NCI-H1092 (cell line): ENCODE data around the gene NRXN3.
"Not testable (repeated sequence)": the region's sequence is repeated elsewhere in the genome, so short reads cannot be mapped to it uniquely, and the experiment has no call there.

Source experiments
- DNase-seq: peaks from one replicate; lab custom pipeline; 2025; lab: John Stamatoyannopoulos, UW

Gene NRXN3

DNA sequence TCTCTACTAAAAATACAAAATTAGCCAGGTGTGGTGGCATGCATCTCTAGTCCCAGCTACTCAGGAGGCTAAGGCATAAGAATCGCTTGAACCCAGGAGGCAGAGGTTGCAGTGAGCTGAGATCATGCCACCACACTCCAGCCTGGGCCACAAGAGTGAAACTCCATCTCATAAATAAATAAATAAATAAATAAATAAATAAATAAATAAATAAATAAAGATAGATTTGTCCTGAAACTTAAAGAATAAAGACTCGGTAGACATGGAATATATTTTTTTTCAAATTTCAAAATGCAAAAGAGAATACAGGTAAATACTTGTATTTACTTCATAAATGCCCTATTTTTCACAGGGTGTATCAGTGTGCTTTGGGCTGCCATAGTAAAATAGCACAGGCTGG, 317.4 kb downstream of the NRXN3 start:
- not testable (repeated sequence) for DNase-seq

DNA sequence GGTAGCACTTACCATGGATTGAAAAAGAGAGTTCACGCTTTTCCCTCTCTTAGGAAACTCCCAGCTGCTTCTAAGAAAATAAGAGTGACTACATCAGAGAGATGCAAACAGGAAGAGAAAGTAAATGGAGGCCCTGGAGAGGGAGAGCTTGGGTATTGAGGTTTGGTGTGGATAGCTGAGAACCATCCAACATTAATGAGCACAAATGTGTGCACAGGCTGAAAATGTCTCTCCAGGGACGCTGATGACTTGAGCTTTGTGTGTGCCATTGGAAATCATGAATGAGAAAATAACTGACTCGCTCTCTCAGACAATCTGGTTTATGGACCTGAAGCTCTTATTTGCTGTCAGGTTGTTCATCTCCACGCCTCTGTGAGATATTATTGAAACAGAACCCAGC, 318.8 kb downstream of the NRXN3 start:
- DNase-seq: peak; percentile 85

DNA sequence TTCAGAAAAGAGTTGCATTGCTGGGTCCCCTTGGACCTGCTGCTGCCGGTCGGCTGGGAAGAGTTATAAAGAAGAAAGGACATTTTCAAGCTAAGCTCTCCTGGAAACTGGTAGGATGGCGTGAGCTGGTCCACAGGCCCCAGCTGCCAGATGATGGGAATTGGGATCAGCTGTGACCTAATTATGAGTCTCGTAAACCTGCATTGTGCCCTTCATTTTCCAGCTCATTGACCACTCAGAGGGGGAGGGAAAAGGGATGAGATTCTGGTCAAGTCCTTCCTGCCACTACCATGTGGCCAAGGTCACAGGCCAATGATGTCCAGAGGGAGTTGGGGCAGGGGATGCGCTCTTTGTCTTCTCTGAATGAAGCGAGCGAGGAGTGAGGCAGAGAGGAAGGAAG, 320.9 kb downstream of the NRXN3 start:
- DNase-seq: no peak

DNA sequence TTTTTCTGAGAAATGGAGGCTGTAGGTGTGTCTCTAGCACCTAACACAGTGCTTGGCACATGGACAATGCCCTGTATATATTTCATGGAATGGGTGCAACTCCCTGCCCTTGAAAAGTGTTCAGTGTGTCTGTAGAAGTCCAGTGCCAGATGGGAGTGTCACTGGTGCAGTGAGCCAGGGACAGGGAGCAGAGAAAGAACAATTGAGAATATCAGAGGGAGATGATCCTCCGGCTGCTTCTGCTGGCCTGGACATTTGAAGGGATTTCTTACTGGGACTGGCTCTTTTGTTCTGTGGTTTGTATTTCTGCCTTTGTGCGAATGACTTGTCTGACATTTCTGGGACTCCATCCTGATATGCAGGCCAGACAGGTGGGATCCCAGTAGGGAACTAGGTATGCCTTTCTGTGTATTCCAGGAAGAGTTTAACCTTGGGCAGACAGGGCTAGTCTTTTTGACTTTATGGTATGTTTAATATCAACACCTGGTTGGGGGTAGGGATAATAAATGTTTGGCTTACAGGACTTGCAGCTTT, 328.0 kb downstream of the NRXN3 start:
- DNase-seq: no peak

DNA sequence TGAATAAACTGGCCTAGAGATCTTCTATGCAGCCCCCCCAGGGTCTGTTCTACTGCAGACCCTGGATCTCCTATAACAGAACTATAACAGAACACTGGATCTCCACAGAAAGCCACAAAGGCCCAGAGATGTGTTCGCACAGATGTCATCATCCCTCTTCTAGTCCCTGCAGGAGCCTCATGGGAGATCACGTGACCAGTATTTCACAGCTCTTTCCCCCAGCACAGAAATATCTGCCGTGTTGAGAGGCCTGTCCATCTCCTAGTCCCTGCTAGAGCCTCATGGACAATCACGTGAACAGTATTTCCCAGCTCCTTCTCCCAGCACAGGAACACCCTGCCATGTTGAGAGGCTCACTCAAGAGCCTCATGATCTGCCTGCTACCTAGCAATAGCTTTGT, 331.7 kb downstream of the NRXN3 start:
- no peak for DNase-seq

DNA sequence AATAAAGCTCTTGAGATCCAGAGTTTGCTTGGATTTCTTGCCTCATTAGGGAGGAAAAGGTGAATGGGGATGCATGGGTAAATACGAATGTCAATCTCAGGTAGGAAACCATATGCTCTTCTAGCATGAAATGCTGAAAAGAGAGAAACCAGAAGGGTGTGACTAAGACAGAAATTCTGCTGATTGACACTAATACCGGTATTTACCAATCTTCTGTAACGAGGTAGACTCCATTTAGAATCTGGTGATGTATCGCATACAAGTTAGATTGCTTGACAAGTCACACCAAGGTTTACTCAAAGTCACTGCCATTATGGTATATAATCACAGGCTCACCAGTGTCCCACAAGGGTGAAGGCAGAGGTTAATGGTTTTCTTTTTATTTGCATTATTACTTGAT, 337.9 kb downstream of the NRXN3 start:
- DNase-seq: no peak

DNA sequence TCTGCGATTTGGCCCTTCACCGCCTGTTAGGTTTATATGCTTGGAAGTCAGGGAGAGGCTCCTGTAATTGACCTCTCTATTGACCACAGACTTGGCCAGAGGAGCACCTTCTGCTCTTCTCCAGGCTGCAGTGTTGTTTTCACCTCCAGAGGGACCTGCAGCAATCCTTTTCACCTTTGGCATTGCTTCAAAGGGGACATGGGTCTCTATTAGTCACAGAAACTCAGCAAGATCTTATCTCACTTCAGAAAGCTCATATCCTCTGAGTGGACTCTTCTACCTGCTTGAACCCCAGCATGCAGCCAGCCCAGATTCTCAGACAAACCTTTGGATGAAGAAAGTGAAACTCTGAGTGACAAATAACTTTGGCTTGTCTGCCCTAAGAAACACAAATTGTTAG, 339.3 kb downstream of the NRXN3 start:
- no peak for DNase-seq

DNA sequence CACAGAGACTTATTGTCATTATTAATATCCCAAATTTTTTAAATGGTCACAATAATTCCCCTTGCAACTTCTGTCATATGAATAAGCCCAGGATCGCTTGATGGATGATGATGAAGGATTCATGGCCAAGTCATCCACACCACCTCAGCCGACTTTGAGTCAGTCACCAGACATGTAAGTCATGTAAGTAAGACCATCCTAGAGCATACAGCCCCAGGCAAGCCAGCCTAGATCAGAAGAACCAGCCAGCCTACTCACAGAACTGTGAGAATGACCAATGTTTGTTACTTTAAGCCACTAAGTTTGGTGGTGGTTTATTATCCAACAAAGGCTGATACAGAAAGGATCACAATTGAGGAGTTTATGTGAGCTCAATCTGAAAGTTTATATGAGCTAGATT, 341.8 kb downstream of the NRXN3 start:
- no peak for DNase-seq

DNA sequence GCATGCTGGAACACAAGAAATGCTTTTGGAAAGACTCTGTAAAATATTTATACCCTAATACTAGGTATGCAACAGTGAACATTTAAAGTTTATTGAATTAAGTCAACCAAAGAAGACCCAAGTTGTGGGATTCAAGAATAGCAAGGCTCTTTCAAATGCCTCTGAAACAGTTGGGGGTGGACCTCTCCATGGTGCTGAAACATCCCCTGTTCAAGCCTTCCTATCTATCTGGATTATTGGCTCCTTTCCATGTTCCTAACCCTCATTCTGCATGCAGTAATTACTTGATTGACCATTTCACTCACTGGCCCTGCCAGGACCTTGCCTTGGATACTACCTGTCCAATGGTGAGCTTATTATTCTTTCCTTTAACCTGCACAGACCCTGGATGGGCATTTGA, 349.7 kb downstream of the NRXN3 start:
- DNase-seq: no peak

DNA sequence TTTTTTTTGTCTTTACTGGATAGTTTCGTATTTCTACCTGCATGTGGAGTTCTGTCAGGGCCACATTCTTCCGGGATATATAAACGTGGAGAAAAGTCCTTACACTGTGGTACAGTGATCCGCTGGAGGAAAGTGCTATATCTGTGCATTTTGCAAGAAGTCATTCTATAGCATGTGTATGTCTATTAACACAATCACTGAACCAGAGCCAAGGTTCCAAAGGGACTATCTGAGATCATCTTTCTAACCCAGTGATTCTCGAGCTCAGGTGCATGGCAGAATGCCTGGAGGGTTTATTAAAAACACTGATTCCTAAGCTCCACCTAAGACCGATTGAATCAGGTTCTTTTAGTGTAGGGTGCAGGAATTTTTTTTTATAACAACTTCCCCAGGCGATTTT, 354.0 kb downstream of the NRXN3 start:
- no peak for DNase-seq

DNA sequence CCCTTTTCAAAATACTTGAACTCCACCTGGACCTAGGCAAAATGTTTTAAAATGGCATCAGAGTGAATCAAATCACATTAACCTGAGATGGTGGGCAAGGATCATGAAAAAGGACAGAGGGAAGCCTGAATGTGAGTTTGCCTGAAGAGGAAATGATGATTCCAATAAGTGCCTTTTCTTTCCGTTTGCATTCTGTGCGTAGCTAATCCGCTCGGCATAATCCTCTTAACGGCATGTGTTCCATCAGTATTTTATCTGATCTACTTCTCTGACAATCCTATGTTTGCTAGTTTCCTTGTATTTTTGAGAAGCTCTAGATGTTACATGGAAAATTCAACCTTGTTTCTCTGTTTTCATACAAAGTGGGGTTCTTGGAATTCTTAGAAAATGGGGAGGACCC, 354.6 kb downstream of the NRXN3 start:
- DNase-seq: no peak

DNA sequence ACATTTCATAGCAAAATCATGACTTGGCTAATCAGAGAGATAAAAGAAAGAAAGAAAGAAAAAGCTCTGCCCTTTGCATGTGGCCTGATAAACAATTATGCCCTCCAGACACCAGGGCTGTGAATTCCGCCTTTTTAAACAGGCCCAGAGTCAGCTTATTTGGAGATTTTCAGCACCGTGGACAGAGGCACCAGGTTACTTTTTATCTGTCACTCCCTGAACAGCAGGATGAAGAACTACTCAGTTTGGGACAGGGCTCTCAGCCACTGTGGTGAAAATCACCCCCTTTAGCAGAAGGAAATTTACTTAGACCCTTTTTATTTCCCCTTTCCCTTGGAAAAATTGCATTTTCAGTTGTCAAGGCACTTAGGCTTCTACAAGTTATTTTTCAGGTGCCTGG, 359.9 kb downstream of the NRXN3 start:
- DNase-seq: no peak

DNA sequence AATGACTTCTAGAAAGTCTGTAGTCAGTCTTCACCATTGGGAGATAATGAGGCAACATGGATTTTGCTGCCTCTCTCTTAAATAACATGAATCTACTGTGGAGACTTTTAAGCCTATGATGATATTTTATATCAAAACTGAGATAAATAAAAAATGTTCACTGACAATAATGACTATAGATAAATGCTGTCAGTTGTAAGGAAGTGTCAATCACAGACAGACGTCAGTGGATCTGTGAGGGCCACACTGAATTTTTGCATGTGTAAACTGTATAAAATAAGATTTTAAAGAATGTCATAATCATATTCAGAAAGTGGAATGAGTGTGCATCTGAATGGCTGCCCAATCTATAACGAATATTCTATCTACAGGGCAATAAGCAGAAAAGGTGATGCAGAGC, 364.0 kb downstream of the NRXN3 start:
- DNase-seq: no peak

DNA sequence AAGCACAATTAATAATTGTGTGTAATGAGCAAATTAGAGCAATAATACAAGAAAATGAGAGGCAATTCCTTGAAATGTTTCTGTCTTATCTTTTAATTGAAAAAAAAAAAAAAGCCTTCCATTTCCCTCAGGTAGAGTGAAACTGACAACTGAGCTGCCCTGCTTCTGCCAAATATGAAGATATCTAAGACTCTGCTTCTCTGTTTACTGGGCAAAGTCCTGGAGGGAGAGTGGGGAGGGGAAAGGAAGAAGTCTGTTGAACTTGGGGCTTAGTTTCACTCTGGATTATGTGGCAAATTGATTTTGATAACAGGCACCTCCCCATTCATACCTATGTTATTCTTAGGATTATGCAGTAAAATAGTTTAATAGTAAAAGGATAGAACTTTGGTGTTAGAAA, 364.9 kb downstream of the NRXN3 start:
- no peak for DNase-seq

DNA sequence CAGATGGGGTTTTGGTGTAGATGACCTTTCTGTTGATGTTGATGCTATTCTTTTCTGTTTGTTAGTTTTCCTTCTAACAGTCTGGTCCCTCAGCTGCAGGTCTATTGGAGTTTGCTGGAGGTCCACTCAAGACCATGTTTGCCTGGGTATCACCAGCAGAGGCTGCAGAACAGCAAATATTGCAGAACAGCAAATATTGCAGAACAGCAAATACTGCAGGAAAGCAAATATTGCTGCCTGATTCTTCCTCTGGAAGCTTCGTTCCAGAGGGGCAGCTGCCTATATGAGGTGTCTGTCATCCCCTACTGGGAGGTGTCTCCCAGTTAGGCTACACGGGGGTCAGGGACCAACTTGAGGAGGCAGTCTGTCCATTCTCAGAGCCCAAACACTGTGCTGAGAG, 371.6 kb downstream of the NRXN3 start:
- not testable (repeated sequence) for DNase-seq

DNA sequence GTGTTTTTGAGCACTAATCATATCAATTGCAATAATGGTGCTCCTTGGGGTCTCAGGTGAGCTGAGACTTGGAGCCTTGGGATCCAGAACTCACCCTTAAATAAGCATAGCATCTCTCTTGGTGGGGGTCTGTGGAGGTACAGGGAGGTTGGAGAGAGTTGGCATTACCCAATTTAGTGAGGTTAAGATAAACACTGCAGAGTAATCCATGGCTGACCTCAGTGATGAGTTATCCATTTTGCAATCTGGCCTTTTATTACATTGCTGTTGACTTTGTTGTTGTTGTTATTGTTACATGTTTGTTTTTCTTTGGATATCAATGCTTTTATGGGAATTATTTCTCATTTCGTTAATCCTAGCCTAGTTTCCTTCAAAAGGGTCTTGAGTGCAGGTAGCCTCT, 373.3 kb downstream of the NRXN3 start:
- no peak for DNase-seq

DNA sequence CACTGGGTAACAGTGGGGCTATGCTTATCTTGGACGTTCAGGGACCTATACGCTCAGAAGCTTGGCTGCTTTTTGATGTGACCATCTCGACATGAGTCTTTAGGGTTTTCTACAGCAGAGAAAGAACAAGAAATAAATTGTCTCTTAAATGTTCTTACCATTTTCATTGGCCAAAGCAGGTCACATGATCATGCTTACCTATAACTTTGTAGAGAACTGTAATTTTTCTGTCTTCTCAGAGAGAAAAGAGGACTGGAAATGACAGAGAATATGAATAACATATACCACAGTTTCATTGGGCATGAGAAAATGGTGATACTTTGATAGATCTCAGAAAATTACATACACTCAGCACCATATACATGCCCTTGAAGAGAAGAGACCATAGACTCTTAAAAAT, 390.9 kb downstream of the NRXN3 start:
- DNase-seq: no peak

DNA sequence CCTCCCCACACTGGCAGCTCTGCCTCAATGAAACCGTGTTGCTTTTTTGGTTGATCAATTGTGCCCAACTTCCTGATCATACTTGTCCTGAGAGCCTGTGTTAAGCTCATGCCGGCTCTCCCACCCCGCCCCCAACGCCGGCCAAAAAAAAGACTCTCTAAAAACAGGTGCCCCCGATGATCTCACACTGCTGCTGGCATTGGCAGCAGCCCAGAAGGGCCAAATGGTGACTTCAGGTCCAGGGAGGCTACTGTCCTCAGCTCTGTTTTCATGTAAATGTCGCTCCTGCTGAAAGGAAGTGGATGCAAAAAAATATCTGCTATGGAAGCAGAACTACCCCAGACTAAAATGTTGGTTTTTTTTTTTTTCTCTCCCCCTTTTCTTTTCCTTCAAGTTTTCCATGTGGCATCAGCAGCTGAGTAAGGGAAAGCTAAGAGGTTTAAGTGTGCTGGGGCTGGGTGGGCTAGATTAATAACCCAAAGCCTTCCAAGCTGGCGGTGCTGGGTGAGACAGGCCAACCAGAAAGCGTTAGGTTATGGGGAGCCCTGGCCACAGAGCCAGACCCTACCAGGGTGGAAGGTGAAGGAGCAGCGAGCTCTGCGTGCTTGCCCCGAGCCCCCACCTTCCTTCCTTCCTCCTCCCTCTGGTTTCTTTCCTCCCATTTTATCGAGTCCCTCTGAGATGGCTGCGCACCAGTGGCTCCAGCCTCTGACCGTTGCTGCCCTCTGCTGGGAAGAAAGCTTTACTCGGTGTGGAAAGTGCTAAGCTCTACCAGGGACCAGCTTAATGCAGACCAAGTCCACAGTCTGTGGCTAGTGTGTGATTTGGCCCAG, 396.1 kb downstream of the NRXN3 start:
- DNase-seq: peak; percentile 91

DNA sequence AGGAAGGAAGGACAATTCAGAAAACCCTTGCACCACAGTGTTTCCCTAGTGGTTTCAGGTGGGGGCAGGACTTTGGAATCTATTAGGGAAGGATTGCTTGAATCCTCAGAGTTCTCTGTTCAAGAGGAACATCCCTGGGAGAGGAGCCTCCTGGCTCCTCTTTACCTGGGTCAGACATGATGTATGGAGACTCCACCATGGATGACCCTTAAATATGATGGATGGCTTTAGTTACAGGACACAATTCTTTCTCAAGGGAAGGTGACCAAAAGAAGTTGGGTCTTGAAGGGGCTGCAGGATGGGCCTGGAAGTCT, 396.6 kb downstream of the NRXN3 start:
- no peak for DNase-seq

DNA sequence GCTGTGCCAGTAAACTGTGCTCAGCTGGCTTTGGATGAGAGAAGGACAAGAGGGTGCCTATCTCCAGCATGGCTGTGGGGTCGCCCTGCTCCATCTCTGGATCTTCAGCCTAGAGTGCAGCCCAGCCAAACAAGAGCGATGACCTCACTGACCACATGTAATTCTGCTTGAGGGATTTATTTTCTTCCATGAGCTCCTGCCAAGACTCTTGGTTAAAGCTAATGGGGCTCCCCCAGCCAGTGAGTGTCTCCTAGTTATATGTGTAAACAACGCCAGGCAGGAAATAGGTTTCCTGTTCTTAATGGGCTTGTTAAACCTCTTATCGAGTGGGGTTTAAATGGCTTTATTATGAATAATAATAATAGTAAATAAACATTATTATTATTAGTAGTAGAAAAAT, 397.2 kb downstream of the NRXN3 start:
- DNase-seq: peak; percentile 13

DNA sequence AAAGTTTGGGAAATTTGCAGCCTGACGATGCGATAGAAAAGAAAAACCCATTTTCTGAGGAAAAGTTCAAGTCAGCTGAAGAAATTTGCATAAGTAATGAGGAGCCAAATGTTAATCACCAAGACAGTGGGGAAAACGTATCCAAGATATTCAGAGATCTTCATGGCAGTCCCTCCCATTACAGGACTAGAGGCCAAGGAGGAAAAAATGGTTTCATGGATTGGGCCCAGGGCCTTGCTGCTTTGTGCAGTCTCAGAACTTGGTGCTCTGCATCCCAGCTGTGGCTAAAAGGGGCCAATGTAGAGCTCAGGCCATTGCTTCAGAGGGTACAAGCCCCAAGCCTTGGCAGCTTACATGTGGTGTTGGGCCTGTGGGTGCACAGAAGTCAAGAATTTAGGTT, 403.6 kb downstream of the NRXN3 start:
- not testable (repeated sequence) for DNase-seq

DNA sequence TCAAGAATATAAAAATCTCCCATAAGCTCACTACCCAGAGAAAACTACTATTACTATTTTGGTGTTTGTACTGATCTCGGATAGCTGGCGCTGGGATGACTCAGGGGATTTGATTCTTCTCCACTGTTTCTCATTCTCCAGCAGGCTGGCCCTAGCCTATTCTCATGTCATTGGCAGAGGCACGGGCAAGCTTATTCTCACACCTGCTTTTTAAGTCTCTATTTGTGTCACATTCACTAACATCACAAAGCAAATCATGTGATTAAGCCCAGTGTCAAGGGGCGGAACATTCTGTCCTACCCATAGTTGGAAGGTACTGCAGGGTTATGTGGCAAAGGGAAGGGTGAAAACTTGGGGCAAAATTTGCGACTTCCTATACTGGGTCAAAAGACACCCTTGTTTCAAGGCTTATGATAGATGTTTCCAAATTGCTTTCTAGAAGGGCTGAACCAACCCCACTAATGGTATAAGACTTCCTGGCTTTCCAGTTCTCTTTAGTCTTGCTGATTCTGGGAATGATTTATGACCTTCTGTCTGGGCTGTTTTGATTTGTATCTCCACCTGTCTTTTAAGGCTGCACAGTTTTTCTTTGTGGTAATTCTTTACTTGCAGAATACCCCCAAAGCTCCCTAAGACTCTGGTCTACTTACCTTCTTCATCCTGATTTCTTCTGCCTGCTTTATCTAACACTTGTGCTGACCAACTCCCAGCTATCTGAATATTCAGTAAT, 406.4 kb downstream of the NRXN3 start:
- DNase-seq: no peak

DNA sequence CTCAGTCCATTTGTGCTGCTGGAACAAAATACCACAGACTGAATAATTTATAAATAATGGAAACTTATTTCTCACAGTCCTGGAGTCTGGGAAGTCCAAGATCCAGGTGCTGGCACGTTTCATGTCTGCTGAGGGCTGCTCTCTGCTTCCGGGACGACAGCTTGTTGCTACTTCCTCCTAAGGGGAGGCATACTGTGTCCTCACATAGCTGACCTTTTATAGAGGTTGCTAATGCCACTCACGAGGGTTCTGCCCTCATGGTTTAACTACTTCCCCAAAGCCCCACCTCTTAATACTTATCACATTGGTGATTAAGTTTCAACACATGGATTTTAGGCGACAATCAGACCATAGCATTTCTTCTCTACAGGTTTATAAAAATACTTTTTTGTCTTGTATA, 411.1 kb downstream of the NRXN3 start:
- DNase-seq: no peak

DNA sequence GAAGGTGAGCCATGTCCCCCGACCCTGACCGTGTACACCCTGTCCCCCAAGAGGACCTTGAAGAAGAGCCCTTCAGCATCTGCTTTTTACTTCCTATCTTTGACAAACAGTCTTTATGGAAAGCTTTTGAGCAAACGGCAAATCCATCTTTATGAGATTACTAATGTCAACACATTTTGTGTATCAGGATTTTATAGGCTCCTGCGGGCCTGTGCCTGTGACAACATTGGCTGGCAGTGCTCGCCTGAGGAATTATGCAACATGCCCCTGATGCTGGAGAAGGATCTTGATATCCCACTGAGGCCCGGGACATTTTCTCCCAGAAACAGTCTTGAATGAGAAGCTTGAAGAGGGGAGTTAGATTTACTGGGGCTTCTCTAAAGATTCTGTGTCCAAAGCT, 416.5 kb downstream of the NRXN3 start:
- no peak for DNase-seq
